Epidermal melanocyte (primary cell): Measurements from ENCODE around the gene PTPN21.
A peak's percentile ranks its signal among the peaks of the same experiment; 100 is the strongest.

Experiments used
- DNase-seq: peaks from one replicate; pipeline ENCODE4 v3.0.0; 2011; ENCODE audit warnings: low spot score; ENCODE audit not compliant: insufficient read length

Gene PTPN21

DNA sequence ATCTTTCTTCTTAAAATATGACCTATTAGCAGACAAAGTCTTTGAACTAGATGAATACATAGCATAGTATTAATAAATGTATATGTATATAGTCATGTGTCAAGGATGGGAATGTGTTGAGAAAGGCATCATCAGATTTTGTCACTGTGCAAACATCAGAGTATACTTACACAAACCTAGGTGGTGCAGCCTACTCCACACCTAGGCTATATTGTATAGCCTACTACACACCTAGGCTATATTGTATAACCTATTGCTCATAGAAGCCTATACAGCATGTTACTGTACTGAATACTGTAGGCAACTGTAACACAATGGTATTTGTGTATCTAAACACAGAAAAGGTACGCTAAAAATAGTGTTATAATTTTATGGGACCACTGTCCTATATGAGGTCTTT is 47.6 kb downstream of the PTPN21 start:
- no peak for DNase-seq

DNA sequence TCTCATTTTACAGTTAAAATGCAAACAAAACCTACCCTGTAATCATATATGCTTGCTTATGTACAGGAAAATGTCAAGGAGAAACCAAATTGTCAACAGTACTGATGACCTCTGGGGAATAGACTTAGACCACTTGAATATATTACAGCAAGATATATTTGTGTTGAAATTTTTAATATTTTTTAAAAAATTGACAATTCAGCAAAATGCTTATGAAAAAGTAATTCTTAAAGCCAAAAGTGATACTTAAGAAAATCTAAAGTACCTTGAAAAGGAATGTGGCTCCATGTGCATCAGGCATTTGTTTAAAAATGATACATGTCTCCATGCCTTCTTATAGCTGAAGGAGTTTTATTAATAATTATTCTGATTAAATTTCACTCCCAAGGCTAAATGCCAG is 49.2 kb downstream of the PTPN21 start:
- no peak for DNase-seq

DNA sequence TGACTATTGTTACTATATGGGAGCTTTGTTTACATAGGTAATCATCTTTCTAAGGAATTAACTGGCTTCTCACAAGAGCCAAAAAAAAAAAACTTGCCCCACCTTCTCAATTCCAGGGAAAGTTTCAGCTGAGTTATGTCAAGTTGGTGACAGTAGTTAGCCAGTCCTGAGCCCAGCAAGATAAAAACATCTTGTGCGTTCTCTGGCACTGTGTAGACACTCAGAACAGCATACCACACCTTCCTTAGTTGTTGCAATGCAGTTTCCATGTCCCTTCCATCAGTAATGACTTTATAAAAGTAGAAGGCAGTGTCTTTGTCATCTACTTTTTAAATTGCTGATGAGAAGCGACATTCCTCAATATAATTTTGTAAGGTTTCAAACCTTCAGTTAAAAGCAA is 50.2 kb downstream of the PTPN21 start:
- DNase-seq, result no peak

GRCh38 chr14:88503754-88504406 is 50.9 kb downstream of the PTPN21 start:
- DNase-seq, result no peak

DNA sequence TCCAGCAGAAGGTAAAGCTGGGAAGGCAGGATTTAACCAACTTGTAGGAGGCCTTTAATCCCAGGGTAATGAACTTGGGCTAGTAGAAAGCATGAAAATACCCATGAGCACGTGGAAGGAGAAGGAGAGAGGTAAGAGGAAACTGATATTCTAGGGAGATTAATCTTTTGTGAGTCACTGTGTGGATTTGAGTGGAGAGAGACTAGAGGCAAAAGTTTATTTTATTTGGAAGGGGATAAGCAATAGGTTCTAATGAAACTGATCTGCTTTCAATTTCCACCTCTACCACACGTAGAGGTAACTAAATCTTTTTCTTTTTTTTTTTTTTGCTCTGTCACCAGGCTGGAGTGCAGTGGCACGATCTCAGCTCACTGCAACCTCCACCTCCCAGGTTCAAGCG is 52.1 kb downstream of the PTPN21 start:
- DNase-seq, result no peak

DNA sequence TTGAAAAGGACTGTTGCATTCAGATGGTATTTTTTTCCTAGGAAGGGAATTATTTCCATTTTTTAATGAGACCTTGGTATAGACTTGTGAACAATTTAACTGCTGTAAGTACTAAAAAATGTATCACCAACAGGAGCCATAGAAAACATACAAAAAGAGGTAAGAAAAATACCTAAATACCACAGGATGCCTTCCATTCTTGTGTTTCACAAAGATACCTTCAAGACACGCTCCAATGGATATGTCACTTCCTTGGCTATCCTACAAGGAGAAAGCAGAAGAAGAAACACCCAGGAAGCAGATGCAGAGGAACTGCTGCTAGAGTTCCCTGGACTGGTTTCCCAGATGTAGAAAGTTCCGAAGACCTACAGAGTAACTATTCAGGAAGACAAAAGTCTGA is 54.2 kb downstream of the PTPN21 start:
- DNase-seq, result no peak

GRCh38 chr14:88499225-88499624 is 55.6 kb downstream of the PTPN21 start:
- DNase-seq, result no peak

- DNase-seq, result no peak
Observed at GRCh38 chr14:88496414-88496813, 58.4 kb downstream of the PTPN21 start.

DNA sequence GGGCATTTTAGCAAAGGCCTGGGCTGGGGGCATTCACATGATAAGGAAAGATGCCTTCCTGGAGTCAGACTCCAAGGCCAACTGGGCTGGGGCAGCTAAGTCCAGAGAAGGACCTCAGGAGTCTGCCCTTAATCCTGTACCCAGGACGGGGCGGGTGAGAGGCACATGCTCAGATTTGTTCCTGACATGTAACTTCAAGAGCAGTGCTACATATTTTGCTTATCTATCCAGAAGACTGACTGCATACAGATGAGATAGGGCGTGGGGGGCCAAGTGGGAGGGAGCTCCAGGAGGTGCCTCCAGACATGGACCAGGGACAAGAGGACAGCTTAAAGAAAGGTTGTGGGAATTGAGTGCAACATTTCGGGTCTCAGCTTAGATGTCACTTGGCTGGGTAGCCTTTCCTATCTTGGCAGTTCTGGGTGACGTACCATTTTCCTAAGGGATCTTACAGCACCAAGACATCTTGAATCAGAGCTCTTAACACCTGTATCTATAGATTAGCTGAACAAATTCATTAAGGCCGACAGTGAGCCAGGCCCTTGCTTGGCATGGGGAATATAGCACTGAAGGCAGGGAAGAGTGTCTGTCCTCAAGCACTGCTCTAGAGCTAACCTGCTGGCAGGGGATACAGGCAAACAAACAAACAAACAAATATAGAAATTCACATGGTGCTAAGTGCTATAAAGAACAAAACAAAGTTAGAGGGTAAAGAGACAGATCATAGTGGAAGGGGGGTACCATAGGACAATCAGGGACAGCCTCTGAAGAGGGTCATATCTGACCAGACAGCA is 61.2 kb downstream of the PTPN21 start:
- DNase-seq, result no peak

GRCh38 chr14:88492272-88493089 is 62.3 kb downstream of the PTPN21 start:
- peak; percentile 68 for DNase-seq

GRCh38 chr14:88490168-88490567 is 64.6 kb downstream of the PTPN21 start:
- DNase-seq, result no peak

GRCh38 chr14:88488897-88489296 is 65.9 kb downstream of the PTPN21 start:
- no peak for DNase-seq

- no peak for DNase-seq
Observed at GRCh38 chr14:88488081-88488480, 66.7 kb downstream of the PTPN21 start.

GRCh38 chr14:88482524-88482923 is 72.3 kb downstream of the PTPN21 start:
- DNase-seq, result no peak

DNA sequence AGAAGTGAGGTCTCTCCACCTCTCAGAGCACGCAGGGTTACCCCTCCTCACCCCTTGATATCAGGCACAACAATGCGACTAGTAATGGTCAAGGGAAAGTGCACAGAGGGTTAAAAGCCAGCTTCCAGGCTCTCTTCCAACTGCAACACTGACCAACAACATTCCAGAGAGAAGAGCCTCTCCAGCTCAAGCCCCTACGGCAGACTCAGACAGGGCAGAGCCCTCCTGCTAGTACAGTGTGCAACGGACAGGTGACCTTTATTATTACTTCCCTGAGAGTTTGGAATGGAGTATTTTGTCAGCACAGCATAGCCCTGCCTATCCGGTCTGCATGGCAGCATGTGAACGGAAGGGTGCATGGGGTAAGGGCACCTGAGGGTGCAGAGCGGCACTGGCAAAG is 73.0 kb downstream of the PTPN21 start:
- no peak for DNase-seq

GRCh38 chr14:88481059-88481458 is 73.7 kb downstream of the PTPN21 start:
- DNase-seq, result no peak

DNA sequence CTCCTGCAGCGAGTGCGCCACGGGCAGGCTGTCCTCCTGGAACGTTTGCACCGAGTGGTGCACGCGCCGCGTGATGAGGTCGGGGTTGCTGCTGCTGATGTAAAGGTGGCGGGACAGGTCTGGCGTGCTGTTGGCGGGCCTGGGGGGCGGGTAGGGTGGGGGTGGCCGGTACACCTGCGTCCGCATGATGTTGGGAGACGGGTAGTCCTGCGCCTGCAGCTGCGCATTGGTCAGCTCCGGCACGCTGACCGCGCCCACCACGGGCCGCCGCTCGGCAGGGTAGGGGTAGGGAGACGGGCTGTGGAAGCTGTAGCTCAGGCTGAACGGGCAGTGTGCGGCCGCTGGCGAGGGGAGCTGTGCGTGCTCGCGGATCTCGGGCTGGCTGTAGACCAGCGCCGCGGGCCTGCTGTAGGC is 75.2 kb downstream of the PTPN21 start:
- no peak for DNase-seq

DNA sequence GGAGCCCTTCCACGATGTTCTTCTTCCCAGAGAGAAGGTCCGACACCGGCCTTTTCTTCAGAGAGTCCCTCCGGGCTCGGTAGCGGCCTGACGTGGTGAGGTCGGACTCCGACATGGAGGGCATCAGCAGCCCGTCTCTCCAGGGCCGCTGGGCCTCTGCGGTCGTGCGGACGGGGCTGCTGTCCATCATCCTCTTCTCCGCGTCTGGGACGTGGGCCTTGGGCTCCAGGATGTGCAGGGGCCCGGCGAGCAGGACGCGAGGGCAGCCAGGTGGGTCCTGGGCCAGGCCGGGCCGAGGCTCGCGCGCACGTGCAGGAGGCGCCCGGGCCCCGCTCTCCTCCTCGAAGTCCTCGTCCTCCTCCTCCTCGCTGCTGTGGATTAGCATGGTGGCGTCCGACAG is 75.9 kb downstream of the PTPN21 start:
- no peak for DNase-seq

- DNase-seq, result no peak
Observed at GRCh38 chr14:88477513-88478250, 77.1 kb downstream of the PTPN21 start.

DNA sequence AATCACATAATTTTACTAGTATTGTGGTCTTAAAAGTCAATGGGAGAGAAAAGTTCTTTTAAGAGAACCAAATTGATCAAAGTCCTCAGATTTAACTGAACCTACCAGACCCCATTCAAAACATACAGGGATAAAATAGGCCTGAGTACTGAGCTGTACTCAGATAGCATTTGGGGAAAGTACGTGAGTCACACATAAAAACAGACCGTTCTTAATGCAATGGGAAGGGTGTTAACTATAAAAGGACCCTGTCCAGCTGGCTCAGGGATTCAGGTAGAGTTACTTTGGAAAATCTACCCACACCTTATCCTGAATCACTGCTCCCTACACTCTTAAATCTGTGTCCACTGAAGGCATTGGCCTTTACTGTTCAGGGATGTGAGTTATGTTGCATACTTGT is 78.0 kb downstream of the PTPN21 start:
- no peak for DNase-seq

- no peak for DNase-seq
Observed at GRCh38 chr14:88476214-88476774, 78.5 kb downstream of the PTPN21 start.
